HG03108 (cell line): ENCODE results near the gene STEAP1B.
"Not testable (repeated sequence)": the region's sequence is repeated elsewhere in the genome, so short reads cannot be mapped to it uniquely, and the experiment has no call there.

Source experiments
- ATAC-seq: cut with Tn5 transposase; IDR thresholded peaks from one replicate; pipeline ENCODE4 v1.9.1; 2021; ENCODE audit warnings: moderate library complexity; ENCODE audit not compliant: unreplicated experiment

Gene STEAP1B

DNA sequence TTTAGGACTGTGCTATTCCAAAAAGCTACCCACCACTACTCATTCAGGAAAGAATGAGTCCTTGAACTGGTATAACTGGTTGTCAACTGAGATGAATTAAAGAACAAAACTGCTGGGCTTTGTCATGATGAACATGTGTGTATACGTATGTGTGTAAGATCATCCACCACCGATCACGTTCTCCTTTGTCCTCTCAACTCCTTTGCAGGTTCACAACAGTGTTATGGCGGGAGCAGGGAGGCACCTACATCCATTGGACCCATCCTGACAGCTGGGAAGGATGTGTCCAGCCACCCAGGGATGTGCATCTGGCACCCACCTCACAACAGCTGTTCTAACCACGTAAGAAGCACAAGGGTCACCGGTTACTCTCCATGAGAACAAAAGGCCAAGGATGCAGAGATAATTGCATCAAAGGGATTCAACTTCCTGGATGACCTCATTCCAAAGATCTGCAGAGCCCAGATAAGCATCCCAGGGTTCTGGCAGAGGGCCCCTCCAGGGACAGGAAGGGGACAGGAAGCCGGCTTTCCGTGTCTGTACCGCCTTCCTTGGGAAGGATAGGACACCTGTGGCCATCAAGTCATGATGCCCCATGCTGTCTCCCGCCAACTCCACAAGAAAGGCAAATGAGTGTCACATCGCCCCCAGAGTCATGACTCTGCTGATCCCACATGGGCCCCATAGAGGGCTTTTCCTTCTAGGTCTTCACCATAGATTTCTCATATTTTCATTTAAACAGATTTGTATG is 66.1 kb downstream of the STEAP1B start:
- no peak for ATAC-seq

GRCh38 chr7:22433165-22433700 is 66.8 kb downstream of the STEAP1B start:
- not testable (repeated sequence) for ATAC-seq

DNA sequence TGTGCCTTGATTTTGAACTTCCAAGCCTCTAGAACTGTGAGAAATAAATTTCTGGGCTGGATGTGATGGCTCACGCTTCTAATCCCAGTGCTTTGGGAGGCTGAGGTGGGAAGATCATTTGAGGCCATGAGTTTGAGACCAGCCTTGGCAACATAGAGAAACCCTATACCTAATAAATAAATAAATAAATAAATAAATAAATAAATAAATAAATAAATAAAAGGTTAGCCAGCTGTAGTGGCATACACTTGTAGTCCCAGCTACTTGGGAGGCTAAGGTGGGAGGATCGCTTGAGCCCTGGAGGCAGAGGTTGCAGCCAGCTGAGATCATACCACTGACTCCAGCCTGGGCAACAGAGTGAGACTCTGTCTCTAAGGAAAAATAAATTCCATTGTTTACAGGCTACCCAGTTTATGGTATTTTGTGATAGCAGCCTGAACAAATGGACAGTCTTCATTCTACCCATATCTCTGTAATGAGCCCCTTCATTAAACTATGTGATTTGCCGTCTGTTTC is 67.7 kb downstream of the STEAP1B start:
- no peak for ATAC-seq

DNA sequence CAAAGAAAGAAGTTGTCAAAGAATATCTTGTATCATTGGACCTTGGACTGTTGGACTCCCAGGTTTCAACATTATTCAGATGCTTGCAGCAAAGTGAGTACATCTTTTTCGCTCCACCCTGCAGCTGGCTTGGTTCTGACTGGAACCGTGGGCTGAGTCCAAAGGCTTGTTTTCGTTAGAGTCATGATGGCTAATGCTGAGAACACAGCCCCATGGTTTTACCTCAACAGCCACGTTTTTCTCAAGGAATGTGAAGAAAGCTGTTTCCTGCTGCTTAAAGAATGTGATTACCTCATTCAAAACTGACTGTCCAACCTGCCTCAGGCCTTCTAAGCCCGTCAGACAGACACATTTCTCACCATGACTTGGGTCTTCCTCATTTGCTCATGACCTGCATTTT is 69.5 kb downstream of the STEAP1B start:
- no peak for ATAC-seq

DNA sequence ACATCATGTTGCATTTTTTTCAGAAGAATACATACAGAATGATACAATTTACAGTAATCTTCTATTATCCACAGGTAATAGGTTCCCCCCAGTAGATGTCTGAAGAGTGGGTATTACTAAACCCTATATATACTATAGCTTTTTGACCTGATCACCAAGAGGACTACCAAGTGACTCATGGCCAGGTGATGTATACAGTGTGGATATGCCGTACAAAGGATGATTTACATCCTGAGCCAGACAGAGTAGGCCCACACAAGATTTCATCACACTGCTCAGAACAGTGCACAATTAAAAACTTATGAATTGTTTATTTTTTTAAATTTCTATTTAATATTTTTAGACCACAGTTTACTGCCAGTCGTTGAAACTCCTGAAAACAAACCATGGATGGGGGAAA is 70.6 kb downstream of the STEAP1B start:
- no peak for ATAC-seq

DNA sequence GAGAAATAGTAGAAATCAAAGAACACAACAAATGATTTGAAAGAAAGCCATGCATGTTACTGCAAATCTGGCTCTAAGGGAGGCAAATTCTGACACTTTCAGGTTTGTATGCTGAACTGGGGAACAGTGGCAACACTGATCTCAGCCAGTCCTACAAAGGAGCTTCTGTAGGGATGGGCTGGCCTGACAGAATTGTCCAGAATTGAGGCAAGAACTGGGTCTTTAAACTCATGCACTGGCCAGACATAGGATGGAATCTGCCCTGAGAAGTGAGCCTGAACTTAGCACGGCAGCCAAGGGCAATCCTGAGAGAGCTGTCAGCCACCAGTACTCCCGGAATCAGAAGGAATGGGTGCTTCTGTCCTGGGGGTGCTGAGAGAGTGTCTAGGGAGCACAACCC is 72.1 kb downstream of the STEAP1B start:
- ATAC-seq = no peak

GRCh38 chr7:22427104-22427503 is 72.9 kb downstream of the STEAP1B start:
- ATAC-seq = no peak

DNA sequence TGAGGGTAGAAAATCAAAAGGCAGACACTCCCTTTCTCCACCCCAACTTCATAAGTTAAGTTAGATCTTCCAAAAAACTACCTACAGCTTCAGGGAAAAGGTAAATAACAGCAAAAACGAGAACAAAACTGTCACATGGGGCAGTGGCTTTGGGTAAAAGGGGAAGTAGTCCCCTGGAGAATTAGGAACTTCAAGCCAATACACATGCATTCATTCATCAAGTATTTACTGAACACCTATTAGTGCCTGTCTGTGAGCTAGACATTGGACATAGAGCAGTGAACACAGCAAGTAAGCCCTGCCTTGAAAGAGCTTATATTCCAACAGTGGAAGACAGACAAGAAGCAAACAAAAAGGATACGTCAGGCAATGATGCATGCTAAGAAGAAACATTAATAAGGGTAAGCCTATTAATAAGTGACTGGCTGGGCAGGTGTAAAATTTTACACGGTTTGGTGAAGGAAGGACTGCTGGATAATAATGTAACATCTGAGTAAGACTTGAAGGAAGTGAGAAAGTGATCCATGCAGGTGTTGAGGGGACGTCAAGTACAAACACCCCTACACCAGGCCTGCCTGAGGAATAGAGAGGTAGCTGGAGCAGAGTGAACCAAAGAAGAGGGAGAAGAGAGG is 73.4 kb downstream of the STEAP1B start:
- ATAC-seq = no peak

DNA sequence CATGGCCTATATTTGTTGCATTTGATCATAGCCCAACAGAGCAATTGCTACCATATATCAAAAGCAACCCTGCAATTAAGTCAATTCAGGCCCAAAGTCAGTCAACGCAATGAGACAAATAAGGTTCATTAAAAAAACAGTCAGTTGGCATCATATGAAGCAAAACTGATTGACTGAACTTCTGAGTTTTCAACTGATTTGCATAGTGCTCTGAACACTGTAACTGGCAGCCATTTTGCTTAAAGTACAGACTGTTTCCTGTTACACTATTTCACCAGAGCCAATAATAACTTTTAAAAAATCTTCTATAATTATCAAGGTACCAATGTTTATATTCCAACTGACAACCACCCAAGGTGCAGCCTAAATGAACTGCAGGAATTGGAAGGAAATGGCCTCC is 74.6 kb downstream of the STEAP1B start:
- ATAC-seq = no peak

DNA sequence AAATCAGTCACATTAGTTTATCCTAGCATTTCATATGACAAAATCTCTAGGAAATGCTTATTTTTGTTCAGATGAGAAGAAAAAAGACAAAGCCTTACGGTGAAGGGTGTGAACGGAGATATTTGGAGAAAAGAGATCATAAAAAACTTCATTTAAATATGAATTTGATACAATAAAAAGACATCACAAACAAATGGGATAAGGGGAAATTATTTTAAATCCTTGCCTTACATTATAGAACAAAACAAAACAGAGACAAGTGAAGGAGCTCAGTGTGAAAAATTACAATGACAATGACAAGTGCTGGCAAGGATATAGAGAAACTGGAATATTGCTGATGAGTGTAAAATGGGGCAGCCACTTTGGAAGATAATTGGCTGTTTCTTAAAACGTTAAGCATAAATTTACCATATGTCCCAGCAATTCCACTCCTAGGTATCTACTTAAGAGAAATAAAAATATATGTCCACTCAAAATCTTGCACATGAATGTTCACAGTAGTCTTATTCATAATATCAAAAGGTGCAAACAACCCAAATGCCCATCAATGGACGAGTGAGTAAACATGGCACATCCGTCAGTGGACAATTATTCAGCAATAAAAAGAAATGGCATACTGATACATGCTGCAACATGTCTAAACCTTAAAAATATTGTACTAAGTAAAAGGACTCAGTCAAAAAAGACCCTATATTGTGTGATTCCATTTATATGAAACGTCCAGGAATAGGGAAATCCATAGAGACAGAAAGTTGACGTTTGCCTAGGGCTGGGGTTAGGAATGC is 77.0 kb downstream of the STEAP1B start:
- no peak for ATAC-seq

DNA sequence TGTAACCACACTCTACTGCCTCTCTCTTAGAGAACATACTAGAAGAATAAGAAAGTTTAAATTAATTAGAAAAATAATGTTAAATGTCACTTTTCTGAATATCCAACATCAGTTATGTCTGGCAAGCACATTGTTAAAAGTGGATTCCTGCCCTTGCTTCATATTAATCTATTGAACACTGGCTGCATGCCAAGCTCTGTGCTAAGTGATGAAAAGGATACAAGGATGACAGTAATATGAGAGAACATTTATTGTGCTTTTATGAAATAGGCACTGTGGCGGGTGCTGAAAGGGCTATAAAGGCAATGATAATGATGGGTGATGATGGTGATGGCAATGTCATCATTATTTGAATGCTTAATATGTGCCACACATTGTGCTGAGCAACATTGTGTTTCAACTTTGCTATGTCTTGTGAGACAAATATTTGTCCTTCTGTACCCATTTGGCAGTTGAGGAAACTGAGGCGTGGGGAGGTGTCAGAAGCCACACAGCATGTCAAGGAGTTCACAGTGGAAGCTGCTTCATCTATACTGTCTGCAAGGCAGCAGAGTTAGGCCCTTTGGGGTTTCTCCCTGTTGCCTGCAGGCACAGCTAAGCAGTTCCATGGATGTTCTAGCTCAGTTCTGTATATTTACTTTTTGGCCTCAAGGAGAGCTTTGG is 78.9 kb downstream of the STEAP1B start:
- no peak for ATAC-seq

- ATAC-seq = no peak
Measured at GRCh38 chr7:22420008-22420407, 80.0 kb downstream of the STEAP1B start.

DNA sequence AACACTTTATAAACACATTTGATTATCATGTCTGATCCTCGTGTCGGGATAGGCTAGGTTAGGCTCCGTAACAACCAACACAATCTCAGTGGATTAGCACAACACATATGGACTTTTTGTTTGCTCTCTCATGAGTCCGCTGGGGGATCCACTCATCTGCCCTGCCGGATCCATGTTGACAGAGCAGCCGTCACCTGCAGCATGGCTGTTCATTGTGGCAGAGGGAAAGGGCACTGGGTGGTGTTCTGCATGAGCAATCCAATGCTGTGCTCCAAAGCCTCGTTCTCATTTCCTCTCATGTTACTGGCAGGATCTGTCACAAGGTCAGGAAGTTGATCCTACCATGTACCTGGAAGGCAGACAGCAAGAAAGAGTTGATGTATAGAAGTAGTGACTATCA is 80.5 kb downstream of the STEAP1B start:
- ATAC-seq = no peak

DNA sequence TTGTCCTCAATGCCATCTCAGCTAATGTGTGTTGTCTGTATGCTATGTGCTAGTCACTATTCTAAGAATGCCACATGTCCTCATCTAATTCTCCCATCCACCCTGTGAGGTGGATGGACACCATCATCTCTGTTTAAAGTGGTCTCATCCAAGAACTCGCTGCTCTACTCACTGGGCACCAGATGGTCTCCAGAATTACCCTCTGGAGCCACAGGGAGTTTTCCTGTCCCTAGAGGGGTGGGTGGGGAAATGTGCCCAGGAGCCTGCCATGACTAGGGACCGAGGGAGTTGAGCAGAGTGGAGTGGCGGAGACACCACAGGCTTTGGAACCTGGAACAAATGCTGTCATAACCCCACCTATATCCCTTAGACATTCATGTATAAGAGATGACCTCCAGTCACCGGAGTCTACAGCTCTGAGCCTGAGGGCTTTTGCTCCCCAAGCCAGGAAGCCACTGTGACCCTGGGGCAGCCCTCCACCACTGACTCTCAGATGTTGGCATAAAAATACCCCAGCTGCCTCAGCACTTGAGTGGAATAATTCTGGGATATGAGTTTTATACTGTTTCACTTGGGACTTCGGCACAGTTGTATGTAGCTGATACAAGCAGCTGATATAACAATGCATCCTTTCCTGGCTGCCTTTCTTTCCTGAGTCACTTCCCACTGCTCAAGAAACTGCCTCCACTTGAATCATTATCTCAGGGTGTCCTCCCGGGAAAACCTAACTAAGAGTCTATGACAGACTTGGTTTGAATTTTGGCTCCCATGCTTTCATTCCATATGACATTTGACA is 81.5 kb downstream of the STEAP1B start:
- ATAC-seq = no peak

DNA sequence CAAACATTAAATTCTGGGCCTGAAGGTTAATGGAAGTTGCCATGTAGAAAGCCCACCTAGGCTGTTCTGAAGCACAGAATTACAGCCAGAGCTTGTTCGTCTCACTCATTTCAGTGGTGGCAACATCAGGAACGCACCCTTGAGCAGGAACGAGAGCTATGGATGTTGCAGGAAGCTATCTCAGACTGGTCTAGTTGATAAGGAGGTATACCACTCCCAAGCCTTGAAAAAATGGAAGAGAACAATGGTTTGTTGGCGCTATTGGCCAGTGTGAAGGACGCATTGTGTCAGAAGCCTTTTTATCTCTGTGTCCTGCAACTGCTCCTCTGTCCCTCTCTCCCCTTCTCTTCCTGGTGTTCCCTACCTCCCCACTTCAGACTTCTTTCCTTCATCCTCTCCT is 82.1 kb downstream of the STEAP1B start:
- ATAC-seq = no peak

GRCh38 chr7:22417349-22417748 is 82.6 kb downstream of the STEAP1B start:
- no peak for ATAC-seq

DNA sequence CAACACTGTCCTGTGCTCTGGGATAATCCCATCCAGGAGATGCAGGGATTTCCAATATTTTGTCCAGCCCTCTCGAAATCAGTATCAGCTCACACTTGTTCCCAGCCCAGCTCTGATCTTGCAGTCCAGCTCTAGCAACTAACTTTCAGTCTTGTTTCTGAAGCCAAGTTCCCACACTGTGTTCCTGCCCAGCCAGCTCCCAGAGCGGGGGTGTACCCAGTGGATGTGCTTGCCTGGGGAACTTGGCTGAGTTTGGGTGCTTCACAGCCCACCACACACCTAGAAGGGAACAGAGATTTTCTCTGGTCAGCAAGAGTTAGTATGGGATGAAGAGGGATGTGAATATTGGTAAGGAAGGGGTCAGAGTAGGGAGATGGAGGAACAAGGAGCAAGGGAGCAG is 85.6 kb downstream of the STEAP1B start:
- no peak for ATAC-seq

GRCh38 chr7:22413211-22413610 is 86.8 kb downstream of the STEAP1B start:
- no peak for ATAC-seq

GRCh38 chr7:22411977-22412693 is 87.9 kb downstream of the STEAP1B start:
- no peak for ATAC-seq

DNA sequence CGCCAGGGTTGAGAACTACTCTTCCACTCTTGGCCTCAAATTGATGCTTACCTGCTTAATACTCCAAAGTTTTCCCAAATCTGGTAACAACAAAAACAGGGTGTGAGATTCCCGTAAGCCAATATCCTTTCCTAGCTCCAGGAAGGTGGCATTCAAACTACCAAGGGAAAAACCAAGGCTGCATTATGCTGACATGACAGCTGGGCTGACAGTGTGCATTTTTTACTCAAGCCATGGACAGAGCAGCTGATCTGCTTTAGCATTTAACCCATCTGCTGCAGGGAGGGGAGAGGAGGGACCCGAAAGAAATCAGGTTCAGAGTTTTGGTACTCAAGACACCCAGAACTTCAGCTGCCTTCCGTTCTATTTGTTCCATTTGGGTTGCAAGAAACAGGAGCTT is 93.3 kb downstream of the STEAP1B start:
- no peak for ATAC-seq
